GM19324 (cell line): ENCODE results near the gene MARS1.
"Not testable (repeated sequence)": the region's sequence is repeated elsewhere in the genome, so short reads cannot be mapped to it uniquely, and the experiment has no call there.

Experiments used
- ATAC-seq: cut with Tn5 transposase; IDR thresholded peaks from one replicate; pipeline ENCODE4 v1.9.1; 2021; ENCODE audit warnings: mild to moderate bottlenecking, moderate library complexity; ENCODE audit not compliant: unreplicated experiment, low FRiP score

The MARS1 gene

GRCh38 chr12:57487597-57488401 lies at the start of gene MARS1:
TSS of gene MARS1 (plus strand) at chr12:57488068. CDS start at chr12:57488091, 23 bp downstream.
- ATAC-seq = peak; percentile 98

- no peak for ATAC-seq
Observed at GRCh38 chr12:57438400-57438799, 49.5 kb upstream of the MARS1 start.

- ATAC-seq = no peak
Observed at GRCh38 chr12:57439762-57440266, 48.1 kb upstream of the MARS1 start.

- ATAC-seq = not testable (repeated sequence)
Observed at GRCh38 chr12:57441393-57441792, 46.5 kb upstream of the MARS1 start.

GRCh38 chr12:57441846-57442427 lies 45.9 kb upstream of the MARS1 start:
- ATAC-seq = no peak

- ATAC-seq = not testable (repeated sequence)
Observed at GRCh38 chr12:57444337-57444736, 43.5 kb upstream of the MARS1 start.

GRCh38 chr12:57444744-57445143 lies 43.1 kb upstream of the MARS1 start:
- ATAC-seq = no peak

- ATAC-seq = no peak
Observed at GRCh38 chr12:57446292-57446960, 41.4 kb upstream of the MARS1 start.

- ATAC-seq = no peak
Observed at GRCh38 chr12:57448669-57449068, 39.2 kb upstream of the MARS1 start.

- no peak for ATAC-seq
Observed at GRCh38 chr12:57449375-57449774, 38.5 kb upstream of the MARS1 start.

- no peak for ATAC-seq
Observed at GRCh38 chr12:57450057-57450456, 37.8 kb upstream of the MARS1 start.

GRCh38 chr12:57451233-57451778 lies 36.6 kb upstream of the MARS1 start:
- no peak for ATAC-seq

- no peak for ATAC-seq
Observed at GRCh38 chr12:57452181-57452936, 35.5 kb upstream of the MARS1 start.

- no peak for ATAC-seq
Observed at GRCh38 chr12:57452937-57453509, 34.8 kb upstream of the MARS1 start.

- no peak for ATAC-seq
Observed at GRCh38 chr12:57454213-57454565, 33.7 kb upstream of the MARS1 start.

GRCh38 chr12:57454566-57455373 lies 33.1 kb upstream of the MARS1 start, which contains the start of gene INHBE:
TSS of gene INHBE (plus strand) at chr12:57455307. CDS start at chr12:57455537, 230 bp downstream.
- no peak for ATAC-seq

- ATAC-seq = no peak
Observed at GRCh38 chr12:57455374-57456144, 32.3 kb upstream of the MARS1 start.

- no peak for ATAC-seq
Observed at GRCh38 chr12:57456145-57456700, 31.6 kb upstream of the MARS1 start.
